ENCODE results near the gene MTMR12.
"Not testable (repeated sequence)": the region's sequence is repeated elsewhere in the genome, so short reads cannot be mapped to it uniquely, and the experiment has no call there.

The MTMR12 gene

DNA sequence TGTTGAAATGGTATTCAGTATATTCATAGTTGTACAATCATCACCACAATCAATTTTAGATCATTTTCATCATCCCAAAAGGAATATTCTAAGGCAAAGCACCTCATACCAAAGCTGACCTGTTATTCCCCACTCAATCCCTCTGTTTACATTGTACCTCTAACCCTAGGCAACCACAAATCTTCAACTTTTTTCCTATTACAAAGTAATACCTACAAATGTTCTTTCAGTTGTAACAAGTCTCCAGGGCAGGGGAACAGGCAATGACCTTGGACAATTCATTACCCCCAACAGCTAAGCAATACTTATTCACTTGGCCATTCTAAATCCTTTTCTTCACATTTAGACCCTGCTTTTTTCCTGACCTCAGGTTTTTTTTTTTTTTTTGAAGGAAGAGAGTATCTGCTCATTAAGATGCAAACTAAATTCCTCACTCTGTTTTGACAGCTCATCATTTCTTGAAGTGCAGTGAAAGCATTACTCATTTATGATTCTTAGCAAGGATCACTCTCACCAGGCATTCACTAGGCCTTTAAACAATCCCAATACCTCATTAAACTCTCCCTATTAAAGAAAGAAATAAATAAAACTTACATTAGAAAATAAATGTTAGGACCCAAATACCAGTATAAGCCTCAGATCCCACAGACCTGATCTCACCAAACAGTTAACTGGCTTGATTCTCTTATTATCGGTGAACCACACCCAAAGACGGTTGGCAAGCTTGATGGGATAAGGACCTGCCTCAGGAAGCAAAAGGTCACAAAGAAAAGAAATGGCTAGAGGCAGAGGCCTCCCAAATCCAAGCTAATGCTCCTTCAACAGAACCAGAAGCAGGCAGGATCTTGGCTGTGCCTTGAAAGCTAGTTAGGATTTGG lies 15.3 kb downstream of the MTMR12 start:
- DNase-seq (ENCODE audit: low spot score), result no peak

DNA sequence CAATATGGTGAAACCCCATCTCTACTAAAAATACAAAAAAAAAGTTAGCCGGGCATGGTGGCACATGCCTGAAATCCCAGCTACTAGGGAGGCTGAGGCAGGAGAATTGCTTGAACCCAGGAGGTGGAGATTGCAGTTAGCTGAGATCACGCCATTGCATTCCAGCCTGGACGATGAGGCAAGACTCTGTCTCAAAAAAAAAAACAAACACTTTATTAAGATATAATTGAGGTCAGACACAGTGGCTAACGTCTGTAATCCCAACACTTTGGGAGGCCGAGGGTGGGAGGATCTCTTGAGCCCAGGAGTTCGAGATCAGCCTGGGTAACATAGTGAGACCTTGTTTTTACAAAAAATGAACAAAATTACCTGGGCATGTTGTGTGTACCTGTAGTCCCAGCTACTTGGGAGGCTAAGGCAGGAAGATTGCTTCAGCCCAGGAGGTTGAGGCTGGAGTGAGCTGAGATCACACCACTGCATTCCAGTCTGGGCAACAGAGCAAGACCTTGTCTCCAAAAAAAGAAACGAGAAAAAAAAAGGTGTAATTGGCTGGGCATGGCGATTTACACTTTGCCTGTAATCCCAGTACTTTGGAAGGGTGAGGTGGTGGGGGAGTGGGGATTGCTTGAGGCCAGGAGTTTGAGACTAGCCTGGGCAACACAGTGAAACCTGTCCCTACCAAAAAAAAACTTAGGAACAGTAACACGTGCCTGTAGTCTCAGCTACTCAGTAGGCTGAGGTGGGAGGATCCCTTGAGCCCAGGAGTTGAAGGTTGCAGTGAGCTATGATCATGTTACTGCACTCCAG lies 16.6 kb downstream of the MTMR12 start:
- DNase-seq (ENCODE audit: low spot score), result not testable (repeated sequence)

DNA sequence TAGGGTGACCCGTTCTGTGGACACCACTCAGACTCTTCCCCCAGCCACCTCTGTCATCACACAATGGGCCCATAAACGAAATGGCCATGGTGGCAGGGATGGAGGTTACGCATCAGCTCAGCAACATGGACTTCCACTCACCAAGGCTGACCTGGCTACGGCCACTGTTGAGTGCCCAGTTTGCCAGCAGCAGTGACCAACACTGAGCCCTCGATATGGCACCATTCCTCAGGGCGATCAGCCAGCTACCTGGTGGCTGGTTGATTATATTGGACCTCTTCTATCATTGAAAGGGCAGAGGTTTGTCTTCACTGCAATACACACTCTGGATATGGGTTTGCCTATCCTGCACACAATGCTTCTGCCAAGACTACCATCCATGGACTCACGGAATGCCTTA lies 21.1 kb downstream of the MTMR12 start:
- DNase-seq (ENCODE audit: low spot score), result no peak

DNA sequence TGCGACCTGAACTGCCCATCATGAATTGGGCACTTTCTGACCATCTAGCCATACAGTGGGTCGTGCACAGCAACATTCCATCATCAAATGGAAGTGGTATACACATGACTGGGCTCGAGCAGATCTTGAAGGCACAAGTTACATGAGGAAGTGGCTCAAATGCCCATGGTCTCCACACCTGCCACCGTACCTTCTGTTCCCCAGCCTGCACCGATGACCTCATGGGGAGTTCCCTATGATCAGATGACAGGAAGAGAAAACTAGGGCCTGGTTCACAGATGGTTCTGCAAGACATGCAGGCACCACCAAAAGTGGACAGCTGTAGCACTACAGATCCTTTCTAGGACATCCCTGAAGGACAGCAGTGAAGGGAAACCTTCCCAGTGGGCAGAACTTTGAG lies 21.8 kb downstream of the MTMR12 start:
- DNase-seq (ENCODE audit: low spot score), result no peak

DNA sequence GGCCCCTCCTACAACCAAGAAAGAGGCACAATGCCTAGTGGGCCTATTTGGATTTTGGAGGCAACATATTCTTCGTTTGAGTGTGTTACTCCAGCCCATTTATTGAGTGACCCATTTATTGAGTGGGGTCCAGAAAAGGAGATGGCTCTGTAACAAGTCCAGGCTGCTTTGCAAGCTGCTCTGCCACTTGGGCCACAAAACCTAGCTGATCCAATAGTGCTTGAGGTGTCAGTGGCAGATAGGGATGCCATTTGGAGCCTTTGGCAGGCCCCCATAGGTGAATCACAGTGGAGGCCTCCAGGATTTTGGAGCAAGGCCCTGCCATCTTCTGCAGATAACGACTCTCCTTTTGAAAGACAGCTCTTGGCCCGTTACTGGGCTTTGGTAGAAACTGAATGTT lies 22.2 kb downstream of the MTMR12 start:
- DNase-seq (ENCODE audit: low spot score), result not testable (repeated sequence)

DNA sequence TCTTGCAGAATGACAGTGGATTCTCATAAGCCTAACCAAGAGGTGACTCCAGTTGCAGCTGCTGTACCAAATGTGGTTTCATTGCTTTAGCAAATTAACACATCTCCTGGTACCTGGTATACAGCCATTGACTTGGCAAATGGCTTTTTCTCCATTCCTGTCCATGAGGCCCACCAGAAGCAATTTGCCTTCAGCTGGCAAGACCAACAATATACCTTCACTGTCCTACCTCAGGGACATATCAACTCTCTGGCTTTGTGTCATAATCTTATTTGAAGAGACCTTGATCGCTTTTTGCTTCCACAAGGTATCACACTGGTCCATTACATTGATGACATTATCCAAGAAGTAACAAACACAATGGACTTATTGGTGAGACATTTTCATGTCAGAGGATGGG lies 22.8 kb downstream of the MTMR12 start:
- DNase-seq (ENCODE audit: low spot score), result not testable (repeated sequence)

DNA sequence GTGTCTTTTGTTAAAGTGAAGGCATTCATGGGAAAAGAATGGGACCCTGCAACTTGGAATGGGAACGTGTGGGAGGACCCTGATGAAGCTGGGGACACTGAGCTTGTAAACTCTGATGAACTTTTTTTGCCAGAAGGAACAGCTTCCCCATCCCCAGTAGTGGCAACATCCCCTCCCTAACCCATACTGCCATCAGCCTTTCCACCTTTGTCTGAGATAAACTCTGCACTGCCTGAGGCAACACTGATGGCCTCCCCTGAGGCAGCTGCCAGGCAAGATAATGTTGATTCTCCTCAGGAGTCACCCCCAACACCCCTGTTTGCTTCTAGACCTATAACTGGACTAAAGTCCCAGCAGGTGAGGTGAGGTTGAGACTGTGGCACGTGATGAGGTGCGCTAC lies 24.6 kb downstream of the MTMR12 start:
- not testable (repeated sequence) for DNase-seq (ENCODE audit: low spot score)

DNA sequence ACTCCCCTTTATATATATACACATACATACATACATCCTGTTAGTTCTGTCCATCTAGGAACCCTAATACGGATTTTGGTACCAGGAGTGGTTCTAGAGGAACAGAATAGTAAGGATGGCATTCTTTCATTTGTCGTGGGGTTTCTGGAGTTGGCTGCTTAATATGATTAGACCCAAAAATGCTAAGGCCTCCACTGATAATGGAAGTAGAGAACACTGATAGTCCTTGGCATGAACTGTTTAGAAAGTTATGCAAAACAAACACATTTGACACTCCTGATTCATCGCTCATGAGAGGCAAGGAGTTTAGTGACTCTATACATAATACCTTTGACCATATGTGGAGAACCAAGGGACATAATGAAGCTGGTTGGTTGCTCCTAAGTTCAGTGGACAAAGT lies 25.2 kb downstream of the MTMR12 start:
- DNase-seq (ENCODE audit: low spot score), result not testable (repeated sequence)

DNA sequence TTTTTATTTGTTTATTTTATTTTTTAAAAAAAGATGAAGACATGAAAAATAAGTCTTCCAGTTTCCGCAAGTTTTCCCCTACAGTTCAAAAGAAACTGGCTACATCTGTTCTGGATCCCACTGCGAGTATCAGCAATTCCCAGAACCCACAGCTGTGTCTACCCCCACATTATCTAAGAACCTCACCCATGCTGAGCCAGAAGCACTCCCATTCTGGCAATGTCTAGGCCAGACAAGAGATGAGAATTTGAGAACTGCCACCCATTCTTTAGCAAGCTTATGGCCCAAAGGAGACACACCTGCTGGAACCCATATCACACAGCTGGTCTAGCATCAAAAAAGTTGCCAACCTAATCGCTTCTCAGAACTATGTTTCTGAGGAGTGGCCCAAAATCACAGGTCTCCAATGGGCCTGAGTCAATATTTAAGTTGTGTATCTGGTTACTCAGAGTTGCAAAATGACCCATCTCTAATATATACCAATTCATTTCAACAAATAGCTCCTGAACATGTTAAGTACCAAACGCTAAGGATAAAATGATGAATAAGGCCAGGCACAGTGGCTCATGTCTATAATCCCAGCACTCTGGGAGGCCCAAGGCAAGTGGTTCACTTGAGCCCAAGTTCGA lies 27.1 kb downstream of the MTMR12 start:
- DNase-seq (ENCODE audit: low spot score), result no peak

DNA sequence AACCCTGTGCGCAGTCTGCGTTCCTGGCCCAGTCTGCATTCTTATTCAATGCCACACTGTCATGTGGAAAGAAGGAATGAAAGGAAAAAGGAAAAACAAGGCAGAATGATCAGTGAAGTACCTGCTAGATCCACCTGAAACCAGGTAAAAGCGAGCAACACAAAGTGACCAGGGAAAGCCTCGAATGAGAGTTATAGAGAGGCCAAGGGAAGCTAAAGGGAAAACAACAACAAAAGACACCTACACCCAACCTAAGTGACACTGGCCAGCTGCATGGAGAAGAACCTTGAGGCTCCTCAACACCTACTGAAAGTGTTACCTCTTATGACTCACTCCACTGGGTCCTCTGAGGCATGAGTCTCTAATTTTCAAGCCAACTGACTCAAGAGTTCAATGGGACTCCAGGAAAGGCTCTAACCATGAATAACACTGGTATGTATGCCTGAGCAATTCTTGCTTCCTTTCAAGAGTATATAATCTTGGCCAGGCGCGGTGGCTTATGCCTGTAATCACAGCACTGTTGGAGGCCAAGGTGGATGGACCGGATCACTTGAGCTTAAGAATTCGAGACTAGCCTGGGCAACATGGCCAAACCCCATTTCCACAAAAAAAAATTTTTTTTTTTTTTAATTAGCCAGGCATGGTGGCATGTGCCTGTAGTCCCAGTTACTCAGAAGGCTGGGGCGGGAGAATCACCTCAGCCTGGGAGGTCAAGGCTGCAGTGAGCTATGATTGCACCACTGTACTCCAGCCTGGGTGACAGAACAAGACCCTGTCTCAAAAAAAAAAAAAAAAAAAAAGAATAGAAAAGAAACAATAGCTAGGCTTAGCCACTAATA lies 29.0 kb downstream of the MTMR12 start:
- no peak for DNase-seq (ENCODE audit: low spot score)

DNA sequence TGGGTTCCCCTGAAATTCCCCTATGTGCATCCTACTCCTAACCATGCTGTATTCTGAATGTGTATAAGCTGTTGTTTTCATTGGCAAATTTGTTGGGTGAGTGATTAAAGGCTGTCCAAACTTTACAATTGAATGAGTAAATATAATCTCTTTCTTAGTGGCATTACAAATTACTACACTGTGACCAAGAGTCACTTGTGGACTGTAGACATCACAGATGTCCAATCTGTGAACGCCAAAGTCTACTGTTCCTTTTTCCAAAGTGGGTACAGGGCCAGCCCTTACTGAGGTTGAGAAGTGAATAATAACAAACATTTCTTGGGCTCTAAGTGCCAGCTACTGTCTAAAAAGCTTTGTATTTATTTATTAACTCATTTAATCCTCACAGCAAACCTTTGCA lies 29.7 kb downstream of the MTMR12 start:
- no peak for DNase-seq (ENCODE audit: low spot score)

DNA sequence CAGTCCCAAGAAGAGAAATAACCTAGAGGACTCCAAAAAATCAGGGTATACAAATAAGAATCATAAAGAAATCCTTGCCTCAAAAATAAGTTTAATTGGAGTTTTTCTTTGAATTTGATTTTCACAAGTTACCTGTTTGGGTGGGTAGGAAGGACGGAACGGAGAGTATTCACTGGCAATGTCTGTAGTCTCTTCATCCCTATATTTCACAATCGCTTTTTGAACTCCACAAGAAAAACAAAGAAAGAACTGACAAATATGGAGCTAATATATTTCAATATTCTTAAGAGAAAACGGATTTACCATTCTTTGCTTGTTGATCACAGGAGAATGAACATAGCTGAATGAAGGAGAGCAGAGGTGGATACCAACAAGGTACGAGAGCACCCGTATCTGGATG lies 30.1 kb downstream of the MTMR12 start:
- DNase-seq (ENCODE audit: low spot score), result no peak

DNA sequence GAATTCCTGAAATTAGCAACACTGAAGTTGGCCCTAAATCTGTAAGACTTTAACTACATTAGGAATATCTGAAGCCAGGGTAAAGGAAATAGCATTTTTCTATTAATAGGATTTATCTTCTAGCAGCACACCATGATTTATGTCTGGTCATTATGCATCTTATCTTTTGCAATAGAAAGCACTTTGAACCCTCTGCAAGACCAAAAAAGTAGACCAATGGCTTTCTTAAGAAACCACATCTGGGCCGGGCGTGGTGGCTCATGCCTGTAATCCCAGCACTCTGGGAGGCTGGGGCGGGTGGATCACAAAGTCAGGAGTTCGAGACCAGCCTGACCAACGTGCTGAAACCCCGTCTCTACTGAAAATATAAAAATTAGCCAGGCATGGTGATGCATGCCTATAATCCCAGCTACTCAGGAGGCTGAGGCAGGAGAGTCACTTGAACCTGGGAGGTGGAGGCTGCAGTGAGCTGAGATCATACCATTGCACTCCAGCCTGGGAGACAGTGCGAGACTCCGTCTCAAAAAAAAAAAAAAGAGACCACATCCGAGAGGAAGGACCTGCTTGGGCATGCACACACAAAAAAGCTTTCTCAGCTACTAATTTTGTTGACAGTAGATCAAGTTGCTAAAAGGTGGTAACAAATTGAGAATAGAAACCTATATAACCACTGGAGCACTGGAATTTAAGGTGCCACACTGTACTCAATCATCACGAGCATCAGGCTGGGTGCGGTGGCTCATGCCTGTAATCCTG lies 31.2 kb downstream of the MTMR12 start:
- DNase-seq (ENCODE audit: low spot score), result not testable (repeated sequence)

DNA sequence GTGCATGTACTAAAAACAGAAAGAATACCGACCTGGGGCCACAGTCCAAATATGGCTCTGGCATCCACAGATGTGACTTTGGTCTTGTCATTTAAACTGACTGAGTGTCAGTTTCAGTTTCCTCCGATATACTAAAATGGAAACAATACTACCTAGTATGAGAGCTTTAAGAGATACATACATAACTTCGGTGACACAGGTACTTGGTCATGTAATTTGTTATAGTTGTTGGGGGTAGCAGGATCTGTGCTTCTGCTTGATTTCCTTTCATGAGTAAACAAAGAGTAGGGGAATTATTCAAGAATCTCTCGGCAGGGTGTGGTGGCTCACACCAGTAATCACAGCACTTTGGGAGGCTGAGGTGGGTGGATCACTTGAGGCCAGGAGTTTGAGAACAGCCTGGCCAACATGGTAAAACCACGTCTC lies 32.1 kb downstream of the MTMR12 start:
- DNase-seq (ENCODE audit: low spot score), result no peak

DNA sequence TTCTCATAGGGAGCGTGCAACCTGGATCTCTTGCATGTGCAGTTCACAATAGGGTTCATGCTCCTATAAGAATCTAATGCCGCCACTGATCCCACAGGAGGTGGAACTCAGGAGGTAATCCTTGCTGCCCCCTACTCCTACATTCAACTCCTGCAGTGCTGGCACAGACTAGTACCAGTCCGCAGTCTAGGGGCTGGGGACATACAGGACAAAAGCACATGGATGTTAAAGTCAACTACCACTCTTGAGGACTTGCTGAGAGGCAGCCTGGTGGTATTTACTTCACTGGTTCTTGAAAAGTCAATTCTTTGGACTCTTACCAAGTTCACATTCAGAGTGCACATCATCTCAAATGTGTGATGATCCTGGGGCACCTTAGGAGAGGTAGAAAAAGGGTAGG lies 33.0 kb downstream of the MTMR12 start:
- no peak for DNase-seq (ENCODE audit: low spot score)

DNA sequence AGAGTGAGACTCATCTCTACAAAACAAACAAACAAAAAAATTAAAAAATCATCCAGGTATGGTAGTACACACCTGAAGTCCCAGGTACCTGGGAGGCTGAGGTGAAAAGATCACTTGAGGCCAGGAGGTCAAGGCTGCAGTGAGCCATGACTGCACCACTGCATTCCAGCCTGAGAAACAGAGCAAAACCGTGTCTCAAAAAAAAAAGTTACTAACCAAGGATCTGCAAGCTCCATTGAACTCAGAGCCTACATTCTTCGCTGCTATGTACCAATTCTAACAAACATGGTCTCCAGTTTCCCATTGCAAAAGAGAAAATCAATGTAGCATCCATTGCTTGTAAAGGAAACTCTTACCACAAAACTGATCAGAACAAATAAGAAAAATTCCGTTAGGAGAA lies 33.5 kb downstream of the MTMR12 start:
- no peak for DNase-seq (ENCODE audit: low spot score)

DNA sequence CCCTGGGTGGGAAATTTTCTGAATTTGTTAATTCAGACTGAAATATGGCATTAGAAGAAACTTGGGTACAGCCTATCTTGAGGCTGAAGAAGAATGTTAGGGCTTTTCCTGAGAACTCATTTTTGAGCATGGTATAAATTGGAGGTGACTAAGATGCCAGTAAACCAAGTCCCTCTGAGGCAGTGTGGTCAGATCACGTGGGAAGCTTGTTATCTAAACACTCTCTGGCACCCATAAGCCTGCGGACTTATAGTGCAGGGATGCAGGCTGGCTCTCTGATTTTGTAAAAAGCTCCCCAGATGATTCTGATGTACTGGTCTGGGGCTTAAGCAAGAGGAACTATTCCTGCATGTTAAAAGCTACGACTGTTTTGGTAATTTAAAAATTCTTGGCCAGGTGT lies 34.3 kb downstream of the MTMR12 start:
- DNase-seq (ENCODE audit: low spot score), result peak; percentile 24

DNA sequence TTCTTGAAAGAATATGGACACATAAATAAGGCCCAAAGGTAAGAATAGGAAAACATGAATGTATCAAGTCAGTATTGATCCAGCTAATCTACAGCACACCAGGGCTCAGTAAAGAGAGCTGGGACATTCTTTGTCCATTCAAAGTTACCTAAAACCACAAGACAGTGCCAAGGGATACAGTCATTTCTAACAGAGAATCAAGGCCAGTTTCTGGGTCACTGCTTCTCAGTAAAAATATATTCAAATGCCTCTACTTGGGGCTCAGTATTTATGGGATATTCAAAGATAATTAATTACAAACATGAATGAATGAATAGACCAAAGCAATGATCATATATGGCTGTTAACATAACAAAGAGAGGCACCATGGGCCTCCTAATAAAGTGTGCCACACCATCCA lies 34.9 kb downstream of the MTMR12 start:
- DNase-seq (ENCODE audit: low spot score), result no peak

DNA sequence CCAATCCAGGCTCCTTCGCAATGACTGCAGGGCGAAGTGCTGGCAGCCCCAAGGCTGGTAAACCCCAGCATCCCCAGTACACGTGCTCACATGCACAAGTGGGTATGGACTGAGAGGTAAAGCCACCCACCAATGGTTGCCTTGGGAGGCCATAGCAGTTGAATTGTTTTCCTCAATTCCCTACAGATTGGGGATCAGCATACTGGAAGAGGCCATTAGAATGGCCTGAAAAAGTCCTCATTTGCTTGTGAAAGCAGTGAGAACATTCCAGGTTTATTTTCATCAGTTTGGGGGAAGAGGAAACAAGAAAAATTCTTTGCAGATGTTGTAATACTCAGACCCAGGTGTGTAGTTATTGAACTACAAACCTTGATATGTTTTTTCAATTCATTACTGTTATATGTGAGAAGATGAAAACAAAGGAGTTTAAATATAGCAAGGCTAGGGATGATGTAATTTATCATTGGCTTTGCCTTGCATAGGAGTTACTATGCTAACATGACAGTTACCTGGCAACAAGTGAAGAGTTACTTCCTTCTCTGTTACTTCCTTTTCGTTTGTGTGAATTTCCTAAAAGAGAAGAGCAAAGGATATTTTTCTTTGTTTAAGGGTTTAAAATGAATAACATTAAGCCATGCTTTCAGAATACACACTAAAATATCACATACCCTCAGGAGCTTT lies 36.4 kb downstream of the MTMR12 start:
- no peak for DNase-seq (ENCODE audit: low spot score)

DNA sequence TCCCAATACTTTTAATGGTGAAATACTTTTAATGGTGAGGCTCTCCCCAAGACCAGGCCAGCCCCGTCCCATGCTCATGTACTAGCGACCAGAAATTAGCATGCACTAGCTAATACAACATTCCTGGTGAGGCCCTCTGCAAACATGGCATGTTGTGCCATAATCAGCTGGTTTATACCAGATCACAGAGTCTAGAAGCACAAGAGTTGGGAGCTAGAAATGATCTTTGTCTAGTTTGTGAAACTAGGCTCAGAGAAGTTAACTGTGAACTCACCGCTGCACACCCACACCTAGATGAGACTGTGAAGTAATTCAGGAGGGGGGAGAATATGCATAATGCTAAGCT lies 37.4 kb downstream of the MTMR12 start:
- DNase-seq (ENCODE audit: low spot score), result no peak
